ENCODE data around the gene TMEM95. TPM values are rescaled to one million over a fixed set of nuclear protein-coding genes. Genes with fewer than 3 reads are reported as not detected.
"Not testable (repeated sequence)": the region's sequence is repeated elsewhere in the genome, so short reads cannot be mapped to it uniquely, and the experiment has no call there.

TMEM95 gene
- total RNA-seq, 1 experiment from 2014 or later, result not detected

DNA sequence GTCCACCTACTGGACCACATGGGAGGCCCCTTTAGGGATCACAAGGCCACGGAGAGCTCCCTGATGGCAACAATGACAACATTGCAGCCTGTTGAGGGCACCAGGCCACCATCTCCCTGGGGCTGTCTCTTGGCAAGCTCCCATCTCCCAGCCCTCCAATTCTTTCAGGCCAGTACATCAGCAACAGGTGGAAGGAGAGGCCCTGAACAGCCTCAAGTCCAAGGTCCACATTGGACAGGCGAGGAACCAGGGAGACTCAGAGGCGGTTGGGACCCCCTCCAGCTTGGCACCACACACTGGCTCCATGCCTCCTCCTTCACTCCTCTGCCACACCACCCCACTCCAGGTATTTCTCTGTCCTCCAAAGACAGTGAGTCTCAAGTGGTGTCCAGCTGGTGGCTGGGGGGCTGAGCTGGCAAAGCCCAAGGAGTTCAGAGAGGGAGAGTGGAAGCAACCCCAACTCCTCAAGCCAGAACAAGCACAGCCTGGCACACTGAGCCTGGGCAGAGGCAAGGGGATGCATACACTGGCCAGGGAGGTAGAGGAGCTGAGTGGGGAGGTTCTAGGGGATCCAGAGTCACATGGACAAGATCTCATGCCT is 19.9 kb upstream of the TMEM95 start:
- H3K36me3 Mint-ChIP-seq (ENCODE audit: insufficient read depth, unreplicated experiment), result peaks cover 5% of the 10 kb centered on the region
- no TSS peak for BruUV-seq (replicated peaks)
- H3K4me3 Mint-ChIP-seq (ENCODE audit: unreplicated experiment), result no peak overlapping the region
- H3K4me1 Mint-ChIP-seq (ENCODE audit: insufficient read depth, unreplicated experiment), result no peaks in the 10 kb centered on the region
- no peaks in the 10 kb centered on the region for H3K9me3 Mint-ChIP-seq (ENCODE audit: unreplicated experiment)
- intact Hi-C loops (cut with micrococcal nuclease), result no loop called here
- no peak overlapping the region for H3K27ac Mint-ChIP-seq (ENCODE audit: low read depth, unreplicated experiment)
- H3K27me3 Mint-ChIP-seq (ENCODE audit: insufficient read depth, unreplicated experiment), result no peaks in the 10 kb centered on the region
- ChIA-PET POLR2A (interaction anchor here (1.0 to 1.6 kb wide), 3 partner anchors 9 to 225 kb away, joined by 3 to 5 read pairs (median 3); partner anchors contain the start of gene TMEM95), CTCF (interaction anchor here (0.6 to 1.3 kb wide), 3 partner anchors 9 to 483 kb away, joined by 3 to 4 read pairs (median 3); no protein-coding TSS in a partner anchor)
- no peak for DNase-seq (ENCODE audit: unreplicated experiment)
- TF ChIP-seq, protein P1, sequence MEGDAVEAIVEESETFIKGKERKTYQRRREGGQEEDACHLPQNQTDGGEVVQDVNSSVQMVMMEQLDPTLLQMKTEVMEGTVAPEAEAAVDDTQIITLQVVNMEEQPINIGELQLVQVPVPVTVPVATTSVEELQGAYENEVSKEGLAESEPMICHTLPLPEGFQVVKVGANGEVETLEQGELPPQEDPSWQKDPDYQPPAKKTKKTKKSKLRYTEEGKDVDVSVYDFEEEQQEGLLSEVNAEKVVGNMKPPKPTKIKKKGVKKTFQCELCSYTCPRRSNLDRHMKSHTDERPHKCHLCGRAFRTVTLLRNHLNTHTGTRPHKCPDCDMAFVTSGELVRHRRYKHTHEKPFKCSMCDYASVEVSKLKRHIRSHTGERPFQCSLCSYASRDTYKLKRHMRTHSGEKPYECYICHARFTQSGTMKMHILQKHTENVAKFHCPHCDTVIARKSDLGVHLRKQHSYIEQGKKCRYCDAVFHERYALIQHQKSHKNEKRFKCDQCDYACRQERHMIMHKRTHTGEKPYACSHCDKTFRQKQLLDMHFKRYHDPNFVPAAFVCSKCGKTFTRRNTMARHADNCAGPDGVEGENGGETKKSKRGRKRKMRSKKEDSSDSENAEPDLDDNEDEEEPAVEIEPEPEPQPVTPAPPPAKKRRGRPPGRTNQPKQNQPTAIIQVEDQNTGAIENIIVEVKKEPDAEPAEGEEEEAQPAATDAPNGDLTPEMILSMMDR (IDR thresholded peaks at IDR 0.05; ENCODE audit: unreplicated experiment), result no peak

DNA sequence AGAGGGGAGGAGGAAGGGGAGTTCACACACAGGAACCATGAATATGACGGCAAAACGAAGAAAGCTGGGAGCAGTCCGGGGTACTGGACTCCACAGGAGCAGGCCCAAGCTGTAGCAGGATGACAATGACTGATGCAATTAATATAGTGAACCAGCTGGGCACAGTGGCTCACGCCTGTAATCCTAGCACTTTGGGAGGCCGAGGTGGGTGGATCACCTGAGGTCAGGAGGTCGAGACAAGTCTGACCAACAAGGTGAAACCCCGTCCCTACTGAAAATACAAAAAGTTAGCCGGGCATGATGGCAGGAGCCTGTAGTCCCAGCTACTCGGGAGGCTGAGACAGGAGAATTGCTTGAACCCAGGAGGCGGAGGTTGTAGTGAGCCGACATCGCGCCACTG is 19.2 kb upstream of the TMEM95 start:
- H3K36me3 Mint-ChIP-seq (ENCODE audit: insufficient read depth, unreplicated experiment); H3K4me1 Mint-ChIP-seq (ENCODE audit: insufficient read depth, unreplicated experiment); H3K27ac Mint-ChIP-seq (ENCODE audit: low read depth, unreplicated experiment); intact Hi-C loops (cut with micrococcal nuclease); BruUV-seq (replicated peaks); DNase-seq (ENCODE audit: unreplicated experiment); H3K27me3 Mint-ChIP-seq (ENCODE audit: insufficient read depth, unreplicated experiment); H3K9me3 Mint-ChIP-seq (ENCODE audit: unreplicated experiment); H3K4me3 Mint-ChIP-seq (ENCODE audit: unreplicated experiment): not testable (repeated sequence)
- CTCF ChIA-PET, result interaction anchor here (1.3 to 1.4 kb wide), 2 partner anchors 10 to 39 kb away, joined by 4 to 5 read pairs; no protein-coding TSS in a partner anchor
- POLR2A ChIA-PET, result interaction anchor here (1.0 to 1.2 kb wide), 2 partner anchors 15 to 224 kb away, joined by 3 to 6 read pairs; no protein-coding TSS in a partner anchor

DNA sequence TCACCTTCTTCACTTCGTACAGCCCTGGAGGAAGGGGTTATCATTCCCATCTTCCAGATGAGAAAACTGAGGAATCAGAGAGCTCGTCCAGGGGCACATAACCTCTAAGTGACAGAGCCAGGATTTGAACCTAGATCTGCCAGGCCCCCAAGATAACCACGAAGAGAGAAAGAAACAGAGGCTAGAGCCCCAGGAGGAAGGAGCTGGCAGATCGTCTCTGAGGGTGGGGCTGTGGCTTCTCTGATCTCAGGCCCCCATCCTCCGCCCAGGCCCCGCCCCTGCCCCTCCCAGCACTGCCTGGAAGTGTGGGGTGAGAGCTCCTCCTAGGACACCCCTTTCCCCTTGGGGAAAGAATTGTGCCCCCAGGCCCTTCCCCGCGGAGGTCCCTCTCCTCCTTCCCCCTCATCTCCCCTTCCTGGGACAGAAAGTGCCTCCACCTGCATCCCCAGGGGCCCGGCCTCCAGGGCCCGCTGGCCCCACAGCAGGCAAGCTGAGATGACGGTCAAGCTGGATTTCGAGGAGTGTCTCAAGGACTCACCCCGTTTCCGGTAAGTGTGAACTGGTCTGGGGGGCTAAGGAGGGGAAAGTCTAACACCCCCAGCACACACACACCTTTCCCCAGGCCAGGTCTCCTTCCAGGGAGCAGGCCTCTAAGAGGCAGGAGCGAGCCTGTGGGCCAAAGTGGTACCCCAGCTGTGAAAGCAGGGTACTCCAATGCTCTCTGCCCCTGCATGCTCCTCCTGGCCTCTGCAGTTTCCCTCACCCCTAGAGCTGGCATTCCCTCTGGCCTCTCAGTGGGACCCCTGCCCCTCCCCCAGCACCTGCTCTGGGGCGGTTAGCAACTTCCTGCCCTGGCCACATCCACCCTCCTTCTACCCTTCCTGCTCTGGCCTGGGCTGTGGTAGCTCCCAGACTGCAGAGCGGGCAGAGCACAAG is 18.4 kb upstream of the TMEM95 start, which contains the start of gene ACAP1:
ACAP1 (plus strand) TSS at position 290 of the 936 bp plus-strand sequence; CDS start at position 496, 206 bp downstream.
- no peaks in the 10 kb centered on the region for H3K9me3 Mint-ChIP-seq (ENCODE audit: unreplicated experiment)
- ChIA-PET POLR2A (interaction anchor here (1.2 to 2.0 kb wide), 2 partner anchors 15 to 21 kb away, joined by 5 to 6 read pairs; partner anchors contain the start of gene GPS2), CTCF (interaction anchor here (0.6 to 1.6 kb wide), 4 partner anchors 9 to 248 kb away, joined by 4 to 5 read pairs (median 4); no protein-coding TSS in a partner anchor)
- no peak within 1 kb of the TSS for H3K4me3 Mint-ChIP-seq (ENCODE audit: unreplicated experiment)
- H3K36me3 Mint-ChIP-seq (ENCODE audit: insufficient read depth, unreplicated experiment), result peaks cover 5% of the 10 kb centered on the region
- no peaks in the 10 kb centered on the region for H3K4me1 Mint-ChIP-seq (ENCODE audit: insufficient read depth, unreplicated experiment)
- H3K27ac Mint-ChIP-seq (ENCODE audit: low read depth, unreplicated experiment), result no peak within 1 kb of the TSS
- peaks cover 6% of the 10 kb centered on the region for H3K27me3 Mint-ChIP-seq (ENCODE audit: insufficient read depth, unreplicated experiment)
- no TSS peak for BruUV-seq (replicated peaks)
- intact Hi-C loops (cut with micrococcal nuclease), result no loop called here
- TF ChIP-seq, protein P1 (IDR thresholded peaks at IDR 0.05; ENCODE audit: unreplicated experiment), result no peak
- no peak for DNase-seq (ENCODE audit: unreplicated experiment)

DNA sequence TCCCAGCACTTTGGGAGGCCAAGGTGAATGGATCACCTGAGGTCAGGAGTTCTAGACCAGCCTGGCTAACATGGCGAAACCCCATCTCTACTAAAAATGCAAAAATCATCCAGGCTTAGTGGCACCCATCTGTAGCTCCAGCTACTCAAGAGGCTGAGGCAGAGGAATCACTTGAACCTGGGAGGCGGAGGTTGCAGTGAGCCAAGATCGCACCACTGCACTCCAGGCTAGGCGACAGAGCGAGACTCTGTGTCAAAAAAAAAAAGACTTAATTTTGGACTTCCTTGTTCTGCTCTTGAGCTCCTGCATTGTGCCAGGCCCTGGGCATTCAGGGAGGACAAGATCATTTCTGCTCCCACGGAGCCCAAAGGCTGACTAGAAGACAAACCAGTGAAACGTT is 17.4 kb upstream of the TMEM95 start:
- H3K4me3 Mint-ChIP-seq (ENCODE audit: unreplicated experiment); intact Hi-C loops (cut with micrococcal nuclease); H3K9me3 Mint-ChIP-seq (ENCODE audit: unreplicated experiment); H3K4me1 Mint-ChIP-seq (ENCODE audit: insufficient read depth, unreplicated experiment); DNase-seq (ENCODE audit: unreplicated experiment); H3K27ac Mint-ChIP-seq (ENCODE audit: low read depth, unreplicated experiment); H3K36me3 Mint-ChIP-seq (ENCODE audit: insufficient read depth, unreplicated experiment); BruUV-seq (replicated peaks): not testable (repeated sequence)
- CTCF ChIA-PET, result interaction anchor here (0.6 to 1.6 kb wide), 4 partner anchors 8 to 247 kb away, joined by 3 to 4 read pairs (median 4); no protein-coding TSS in a partner anchor
- peaks cover 12% of the 10 kb centered on the region for H3K27me3 Mint-ChIP-seq (ENCODE audit: insufficient read depth, unreplicated experiment)
- POLR2A ChIA-PET, result interaction anchor here (0.6 to 2.0 kb wide), 5 partner anchors 11 to 1146 kb away, joined by 3 to 5 read pairs (median 4); partner anchors contain the start of gene GPS2

Measured in MCF 10A (cell line).